HEK293 (cell line): Measurements from ENCODE around the gene CHCHD6.

Source experiments
- CTCF ChIA-PET: fragments of 350-600 bp; formaldehyde crosslinking; extraction: SDS; loops from one replicate; lab custom pipeline; 2021; ENCODE audit warnings: antibody characterized with exemption; lab: Yijun Ruan, JAX
- POLR2A ChIA-PET: fragments of 300-600 bp; formaldehyde crosslinking; extraction: SDS; loops from one replicate; lab custom pipeline; 2020; ENCODE audit warnings: antibody characterized with exemption, inconsistent platforms; lab: Yijun Ruan, JAX
- H3K27ac ChIP-seq: fragments of 200-500 bp; sonication (Bioruptor generic); 2 replicates; pipeline ENCODE4 v1.5.1; 2014; ENCODE audit warnings: low read depth, low read length, control low read depth, inconsistent platforms; ENCODE audit errors: extremely low read depth
- H3K36me3 ChIP-seq, 2 experiments: fragments of 200-500 bp in 1 of 2; sonication (Bioruptor generic) in 1 of 2; 1 replicate in 1 of 2; 2 replicates in 1 of 2; pipeline ENCODE4 v1.5.1; 2014 to 2017; ENCODE audit warnings: inconsistent platforms in 2 of 2, low read length in 2 of 2; ENCODE audit not compliant: control insufficient read depth in 2 of 2, insufficient read depth in 1 of 2
- H3K4me1 ChIP-seq: fragments of 200-500 bp; sonication (Bioruptor generic); 2 replicates; pipeline ENCODE4 v1.5.1; 2014; ENCODE audit warnings: mild to moderate bottlenecking, low read length, inconsistent platforms; ENCODE audit not compliant: control insufficient read depth, insufficient read depth
- H3K4me3 ChIP-seq: 2 replicates; pipeline ENCODE4 v1.5.1; 2011; ENCODE audit warnings: low read depth, mild to moderate bottlenecking, control low read depth, low read length, moderate library complexity
- H3K9me3 ChIP-seq: fragments of 200-500 bp; sonication (Bioruptor generic); 2 replicates; pipeline ENCODE4 v1.5.1; 2014; ENCODE audit warnings: low read depth, low read length, inconsistent platforms; ENCODE audit not compliant: control insufficient read depth, insufficient read depth
- ATF2 ChIP-seq: fragments of 450-650 bp; formaldehyde crosslinking; IDR thresholded peaks from 2 replicates; pipeline ENCODE4 v1.5.1; 2016; ENCODE audit warnings: missing biosample characterization, missing genetic modification characterization, low read depth
- GLI4 ChIP-seq: fragments of 450-650 bp; formaldehyde crosslinking; IDR thresholded peaks from 2 replicates; pipeline ENCODE4 v1.5.1; 2016; ENCODE audit warnings: missing biosample characterization, missing genetic modification characterization
- GLIS1 ChIP-seq: fragments of 450-650 bp; formaldehyde crosslinking; IDR thresholded peaks from 2 replicates; pipeline ENCODE4 v1.5.1; 2016; ENCODE audit warnings: missing biosample characterization, missing genetic modification characterization
- PRDM6 ChIP-seq: fragments of 450-650 bp; formaldehyde crosslinking; IDR thresholded peaks from 2 replicates; pipeline ENCODE4 v1.5.1; 2017; ENCODE audit warnings: missing biosample characterization, missing genetic modification characterization
- ZBTB7A ChIP-seq: fragments of 450-650 bp; formaldehyde crosslinking; IDR thresholded peaks from 2 replicates; pipeline ENCODE4 v1.5.1; 2016; ENCODE audit warnings: low read depth, missing biosample characterization, missing genetic modification characterization
- ZNF132 ChIP-seq: fragments of 450-650 bp; formaldehyde crosslinking; IDR thresholded peaks from 2 replicates; pipeline ENCODE4 v1.5.1; 2017; ENCODE audit warnings: missing biosample characterization, missing genetic modification characterization, borderline replicate concordance
- ZNF138 ChIP-seq: fragments of 450-650 bp; formaldehyde crosslinking; IDR thresholded peaks from 2 replicates; pipeline ENCODE4 v1.5.1; 2016; ENCODE audit warnings: missing biosample characterization, missing genetic modification characterization, borderline replicate concordance
- ZNF146 ChIP-seq: fragments of 450-650 bp; formaldehyde crosslinking; IDR thresholded peaks from 2 replicates; pipeline ENCODE4 v1.5.1; 2016; ENCODE audit warnings: missing biosample characterization, missing genetic modification characterization
- ZNF473 ChIP-seq: fragments of 450-650 bp; formaldehyde crosslinking; IDR thresholded peaks from 2 replicates; pipeline ENCODE4 v1.5.1; 2017; ENCODE audit warnings: missing biosample characterization, missing genetic modification characterization
- ZNF548 ChIP-seq: fragments of 450-650 bp; formaldehyde crosslinking; IDR thresholded peaks from 2 replicates; pipeline ENCODE4 v1.5.1; 2016; ENCODE audit warnings: missing biosample characterization, missing genetic modification characterization
- ZNF558 ChIP-seq: fragments of 450-650 bp; formaldehyde crosslinking; IDR thresholded peaks from 2 replicates; pipeline ENCODE4 v1.5.1; 2016; ENCODE audit warnings: missing biosample characterization, missing genetic modification characterization
- ZNF624 ChIP-seq: fragments of 450-650 bp; formaldehyde crosslinking; IDR thresholded peaks from 2 replicates; pipeline ENCODE4 v1.5.1; 2017; ENCODE audit warnings: missing biosample characterization, missing genetic modification characterization
- ZNF776 ChIP-seq: fragments of 450-650 bp; formaldehyde crosslinking; IDR thresholded peaks from 2 replicates; pipeline ENCODE4 v1.5.0; 2017; ENCODE audit warnings: missing biosample characterization, missing genetic modification characterization, borderline replicate concordance
- ZSCAN18 ChIP-seq: fragments of 450-650 bp; formaldehyde crosslinking; IDR thresholded peaks from 2 replicates; pipeline ENCODE4 v1.5.1; 2016; ENCODE audit warnings: missing biosample characterization, missing genetic modification characterization
- ZSCAN30 ChIP-seq: fragments of 450-650 bp; IDR thresholded peaks from 2 replicates; pipeline ENCODE4 v1.5.1; 2018; ENCODE audit warnings: missing biosample characterization, mild to moderate bottlenecking, missing genetic modification characterization, moderate library complexity

Gene CHCHD6

GRCh38 chr3:126991366-126992200 lies 287.5 kb downstream of the CHCHD6 start:
- POLR2A ChIA-PET: no interaction called here

GRCh38 chr3:126992216-126992615 lies 288.2 kb downstream of the CHCHD6 start:
- H3K4me3 ChIP-seq: no peak overlapping the region
- TF ChIP-seq GLI4 (tag by site-specific recombination) (no peak), ZBTB7A (no peak), ZSCAN18 (no peak)
- peaks cover 0 to 75% of the 10 kb centered on the region in 2 experiments; a peak in 1 of 3 replicates for H3K36me3 ChIP-seq
- H3K9me3 ChIP-seq: no peaks in the 10 kb centered on the region
- CTCF ChIA-PET: no interaction called here
- H3K4me1 ChIP-seq: no peaks in the 10 kb centered on the region
- H3K27ac ChIP-seq: no peak overlapping the region
- POLR2A ChIA-PET: no interaction called here

More at GRCh38 chr3:126991366-126992200, 287.5 kb downstream of the CHCHD6 start:
- CTCF ChIA-PET: no interaction called here
- H3K9me3 ChIP-seq: no peaks in the 10 kb centered on the region
- H3K4me3 ChIP-seq: no peak overlapping the region
- TF ChIP-seq GLIS1 (tag by site-specific recombination): peak; percentile 53
- no peak for TF ChIP-seq PRDM6 (tag by site-specific recombination)
- no peaks in the 10 kb centered on the region for H3K4me1 ChIP-seq
- H3K27ac ChIP-seq: no peak overlapping the region
- H3K36me3 ChIP-seq: peaks cover 0 to 68% of the 10 kb centered on the region in 2 experiments; a peak in 1 of 3 replicates

GRCh38 chr3:126992776-126993175 lies 288.7 kb downstream of the CHCHD6 start:
- no peaks in the 10 kb centered on the region for H3K9me3 ChIP-seq
- H3K36me3 ChIP-seq: peaks cover 0 to 80% of the 10 kb centered on the region in 2 experiments; a peak in 1 of 3 replicates
- POLR2A ChIA-PET: no interaction called here
- no peak overlapping the region for H3K27ac ChIP-seq
- no peaks in the 10 kb centered on the region for H3K4me1 ChIP-seq
- TF ChIP-seq ZNF558 (tag by site-specific recombination): no peak
- no peak for TF ChIP-seq ZNF473 (tag by site-specific recombination)
- TF ChIP-seq ZNF138 (tag by site-specific recombination): no peak
- TF ChIP-seq ZNF548 (tag by site-specific recombination): no peak
- TF ChIP-seq ZNF146 (tag by site-specific recombination): no peak
- no peak for TF ChIP-seq ZNF624 (tag by site-specific recombination)
- no peak for TF ChIP-seq ATF2 (tag by site-specific recombination)
- no peak for TF ChIP-seq ZNF132 (tag by site-specific recombination)
- no peak for TF ChIP-seq ZSCAN30 (tag by site-specific recombination)
- no peak for TF ChIP-seq ZNF776
- TF ChIP-seq, all 188 proteins: peak for 0
- H3K4me3 ChIP-seq: no peak overlapping the region
- CTCF ChIA-PET: no interaction called here
